Nucleus accumbens (tissue), 56 donors: Measurements from ENCODE around the gene BRS3.

Experiments used
- DNase-seq, 56 donors: peaks; one replicate each; lab custom pipeline; 2025; lab: John Stamatoyannopoulos, UW

Gene BRS3

DNA sequence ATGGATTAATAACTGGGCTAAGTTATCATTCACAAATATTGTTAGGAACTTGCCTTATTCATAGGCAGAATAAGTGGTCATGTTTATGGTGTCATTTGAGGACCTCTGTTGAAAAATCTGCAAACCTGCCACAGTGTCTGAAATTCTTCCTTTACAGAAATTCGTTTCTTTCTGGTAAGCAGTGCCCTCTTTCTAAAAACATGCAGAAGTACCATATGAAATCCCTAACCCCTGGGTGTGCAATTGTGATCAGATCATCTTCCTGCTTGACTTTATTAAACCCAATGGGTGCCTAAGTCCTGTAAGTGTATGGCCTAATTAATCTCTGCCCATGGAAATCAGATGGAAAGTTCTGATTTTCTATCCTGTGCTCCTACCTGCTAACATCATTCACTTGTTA lies 5.3 kb downstream of the BRS3 start:
- no peak for DNase-seq

DNA sequence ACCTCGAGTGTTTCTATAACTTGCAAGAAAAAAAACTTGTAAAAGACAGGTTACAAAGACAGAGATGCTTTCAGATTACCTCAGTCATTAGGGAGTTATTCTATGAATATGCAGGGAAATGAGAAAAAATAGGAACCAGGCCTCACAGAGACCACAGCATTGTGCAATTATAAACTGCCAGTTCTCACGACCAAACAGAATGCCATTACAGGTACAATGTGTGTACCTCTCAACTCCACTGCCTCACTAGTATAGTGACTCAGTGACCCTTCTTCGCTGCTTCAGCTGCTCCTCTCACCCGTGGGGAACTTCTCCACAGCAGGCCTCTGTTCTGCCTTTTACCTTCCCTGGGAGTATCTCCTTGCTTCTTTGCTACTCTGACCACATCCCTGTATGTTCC lies 7.3 kb downstream of the BRS3 start:
- no peak for DNase-seq

DNA sequence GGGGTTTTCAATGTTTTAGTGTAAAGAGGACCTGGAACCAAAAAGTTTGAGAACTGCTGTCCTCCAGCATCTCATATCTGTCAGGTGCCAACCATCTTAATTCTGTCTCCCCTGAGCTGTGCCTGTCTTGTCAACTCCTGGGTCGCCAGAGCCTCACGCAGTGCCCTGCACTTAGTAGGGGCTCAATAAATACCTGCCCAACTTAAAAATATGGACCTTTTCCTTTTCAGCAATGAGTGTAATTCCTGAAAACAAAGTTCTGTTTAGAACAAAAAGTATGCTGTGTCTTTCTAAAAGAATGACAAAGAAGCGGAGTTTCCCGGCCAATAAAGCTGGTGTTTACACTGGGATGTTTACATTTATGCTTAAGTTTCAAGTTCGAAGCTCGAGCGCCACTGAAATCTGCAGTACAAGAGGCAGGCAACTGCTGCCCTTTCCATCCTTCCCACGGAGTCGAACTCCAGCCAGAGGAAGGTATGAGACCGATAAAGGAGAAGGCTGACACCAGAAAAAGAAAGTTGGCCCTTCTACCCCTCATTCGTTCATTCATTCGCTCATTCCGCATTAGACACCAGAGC lies 8.5 kb downstream of the BRS3 start:
- peak in 3 of 56 donors; percentile 1 to 41 (median 28) for DNase-seq

GRCh38 chrX:136496764-136497555 lies 9.2 kb downstream of the BRS3 start:
- DNase-seq = peak in 55 of 56 donors; percentile 13 to 89 (median 75)

GRCh38 chrX:136497556-136498052 lies 9.9 kb downstream of the BRS3 start, which contains the start of gene HTATSF1:
Gene HTATSF1 (plus strand): TSS chrX:136497592. CDS start chrX:136497685, 93 bp downstream.
- peak in 12 of 56 donors; percentile 4 to 49 (median 28) for DNase-seq

DNA sequence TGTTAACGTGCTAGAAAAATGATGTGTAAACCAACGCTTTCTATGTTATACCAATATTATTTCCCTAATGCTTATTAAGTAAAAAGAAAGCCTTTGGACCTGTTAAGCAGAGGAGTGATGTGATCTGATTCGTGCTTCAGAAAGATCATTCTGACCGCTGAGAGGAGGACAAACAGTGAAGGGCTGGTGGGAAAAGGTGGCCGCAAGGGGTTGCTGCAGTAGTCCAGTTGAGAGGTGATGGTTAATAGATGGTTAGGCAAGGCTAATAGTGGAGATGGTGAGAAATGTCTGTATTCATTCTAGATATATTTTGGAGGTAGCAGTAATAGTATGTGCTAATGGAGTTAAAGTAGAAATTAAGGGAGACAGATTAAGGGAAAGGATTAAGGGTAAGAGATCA lies 31.3 kb downstream of the BRS3 start:
- no peak for DNase-seq

DNA sequence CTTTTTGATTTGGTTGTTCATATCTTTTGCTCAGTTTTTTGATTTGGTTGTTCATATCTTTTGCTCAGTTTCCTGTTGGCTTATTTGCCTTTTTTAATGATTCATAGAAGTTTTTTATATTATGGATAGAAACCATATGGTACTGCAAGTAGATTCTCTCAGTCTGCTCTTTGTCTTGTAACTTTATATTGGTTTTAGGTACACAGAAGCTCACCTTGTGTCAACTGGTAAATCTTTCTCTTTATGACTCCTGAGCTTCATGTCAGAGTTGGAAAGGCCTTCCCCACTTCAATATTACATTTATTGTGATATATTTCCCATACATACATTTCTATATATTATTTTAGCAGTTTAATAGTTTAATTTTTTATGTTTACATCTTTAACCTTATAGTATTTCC lies 36.0 kb downstream of the BRS3 start:
- no peak for DNase-seq

GRCh38 chrX:136525738-136526606 lies 38.2 kb downstream of the BRS3 start:
- peak in 31 of 56 donors; percentile 0 to 44 (median 7) for DNase-seq

- no peak for DNase-seq
Observed at GRCh38 chrX:136528645-136529315, 41.0 kb downstream of the BRS3 start.

- no peak for DNase-seq
Observed at GRCh38 chrX:136529795-136530194, 42.0 kb downstream of the BRS3 start.

GRCh38 chrX:136531951-136532350 lies 44.2 kb downstream of the BRS3 start, which contains the start of gene VGLL1:
Gene VGLL1 (plus strand): TSS chrX:136532215. CDS start chrX:136536021, 3,806 bp downstream.
- no peak for DNase-seq

DNA sequence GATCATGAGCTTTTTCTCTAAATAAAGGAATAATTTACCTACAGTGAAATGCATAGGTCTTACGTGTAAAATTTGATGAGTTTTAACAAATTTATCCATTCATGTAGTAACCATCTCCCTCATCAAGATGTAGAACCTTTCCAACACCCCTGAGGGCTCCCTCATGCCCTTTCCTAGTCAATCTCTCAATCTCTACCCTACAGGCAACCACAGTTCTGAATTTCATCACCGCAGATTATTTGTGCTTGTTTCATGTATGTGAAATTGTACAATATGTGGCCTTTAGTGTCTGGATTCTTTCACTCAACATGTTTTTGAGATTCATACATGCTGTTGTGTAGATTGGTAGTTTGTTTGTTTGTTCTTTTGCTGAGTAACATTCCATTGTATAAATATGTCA lies 46.4 kb downstream of the BRS3 start:
- DNase-seq = no peak

- no peak for DNase-seq
Observed at GRCh38 chrX:136538811-136539210, 51.1 kb downstream of the BRS3 start.

GRCh38 chrX:136540226-136540625 lies 52.5 kb downstream of the BRS3 start:
- no peak for DNase-seq

DNA sequence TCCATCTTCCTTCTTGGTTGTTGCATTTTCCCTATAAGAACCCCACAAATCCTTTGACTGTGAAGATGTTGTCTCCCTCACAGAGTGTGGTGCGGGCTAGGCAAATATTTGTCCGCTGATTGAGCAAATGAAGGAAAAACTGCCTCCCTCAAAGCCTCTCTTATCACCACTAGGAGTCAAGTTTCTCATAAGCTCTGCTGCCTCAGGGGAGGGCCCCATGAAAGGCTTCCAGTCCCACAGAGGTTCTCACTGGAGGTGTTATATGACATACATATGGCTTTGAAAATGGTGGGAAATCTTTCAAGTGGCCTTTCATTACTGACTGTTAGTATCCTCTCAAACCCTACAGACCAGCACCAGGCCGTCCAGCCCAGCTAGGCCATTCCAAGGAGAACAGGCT lies 53.5 kb downstream of the BRS3 start:
- DNase-seq = no peak

DNA sequence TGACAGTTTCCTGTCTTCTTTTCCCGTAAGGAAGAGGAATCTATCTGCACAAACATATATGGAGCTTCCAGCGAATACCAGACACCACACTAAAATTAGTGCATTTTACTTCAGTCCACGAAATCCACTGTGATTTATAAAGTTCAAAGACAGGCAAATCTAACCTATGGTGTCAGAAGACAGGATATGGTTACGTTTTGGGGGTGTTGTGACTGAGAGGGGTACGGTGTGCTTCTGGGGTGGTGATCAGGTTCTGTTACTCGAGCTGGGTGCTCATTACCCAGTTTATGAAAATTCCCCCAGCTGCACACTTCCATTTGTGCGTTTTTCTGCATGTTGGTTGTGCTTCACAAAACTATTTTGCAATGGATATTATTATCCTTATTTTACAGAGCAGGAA lies 54.5 kb downstream of the BRS3 start:
- no peak for DNase-seq
